OCI-LY3 (cell line): ENCODE results near the gene HNRNPUL2.

Source experiments
- H2AFZ ChIP-seq: fragments of 200-600, 300-600 bp; shearing (Covaris generic); 2 replicates; pipeline ENCODE4 v1.6.0; 2014; ENCODE audit warnings: antibody characterized with exemption, low read depth, low read length
- H3K27ac ChIP-seq: fragments of 200-600, 300-600 bp; sonication (generic); 2 replicates; pipeline ENCODE4 v1.5.1; 2014; ENCODE audit warnings: mild to moderate bottlenecking, low read length, moderate library complexity, mixed read lengths
- H3K27me3 ChIP-seq: fragments of 200-600, 300-600 bp; sonication (generic); 2 replicates; pipeline ENCODE4 v1.6.1; 2014; ENCODE audit warnings: low read depth, low read length, mixed read lengths
- H3K36me3 ChIP-seq: fragments of 200-600, 300-600 bp; sonication (generic); replicated peaks from 2 replicates; pipeline ENCODE3; 2014; ENCODE audit warnings: low read depth, low read length, mixed read lengths
- H3K4me1 ChIP-seq: fragments of 300-600, 200-600 bp; sonication (generic); 2 replicates; pipeline ENCODE4 v1.6.1; 2014; ENCODE audit warnings: low read length, mixed read lengths
- H3K4me2 ChIP-seq: fragments of 200-600, 300-600 bp; sonication (generic); 2 replicates; pipeline ENCODE4 v1.6.1; 2014; ENCODE audit warnings: low read length, mixed read lengths
- H3K4me3 ChIP-seq: fragments of 300-600, 200-600 bp; sonication (generic); 2 replicates; pipeline ENCODE4 v1.5.1; 2014; ENCODE audit warnings: antibody characterized with exemption, mild to moderate bottlenecking, low read length, moderate library complexity
- H3K79me2 ChIP-seq: fragments of 300-600, 200-600 bp; shearing (Covaris generic); 2 replicates; pipeline ENCODE4 v1.6.1; 2014; ENCODE audit warnings: mild to moderate bottlenecking, low read length, mixed read lengths
- H3K9ac ChIP-seq: fragments of 300-600, 200-600 bp; shearing (Covaris generic); 2 replicates; pipeline ENCODE4 v1.6.0; 2014; ENCODE audit warnings: mild to moderate bottlenecking, low read length, moderate library complexity
- H3K9me3 ChIP-seq: fragments of 200-600, 300-600 bp; shearing (Covaris generic); 2 replicates; pipeline ENCODE4 v1.6.1; 2014; ENCODE audit warnings: low read length, mixed read lengths; ENCODE audit not compliant: insufficient read depth
- H4K20me1 ChIP-seq: fragments of 200-600, 300-600 bp; sonication (generic); 2 replicates; pipeline ENCODE4 v1.6.1; 2016; ENCODE audit warnings: low read length, mixed read lengths; ENCODE audit not compliant: insufficient read depth
- EZH2phosphoT487 ChIP-seq: fragments of 200-600 bp; shearing (Covaris generic); IDR thresholded peaks from 2 replicates; pipeline ENCODE4 v1.6.1; 2018; ENCODE audit warnings: antibody characterized with exemption, mixed run types, low read depth
- TF ChIP-seq, protein P1 (sequence below): fragments of 200-600, 300-600 bp; sonication (generic); IDR thresholded peaks from 2 replicates; pipeline ENCODE4 v1.5.1; 2014; ENCODE audit warnings: antibody characterized with exemption, low read length, low read depth

Gene HNRNPUL2

DNA sequence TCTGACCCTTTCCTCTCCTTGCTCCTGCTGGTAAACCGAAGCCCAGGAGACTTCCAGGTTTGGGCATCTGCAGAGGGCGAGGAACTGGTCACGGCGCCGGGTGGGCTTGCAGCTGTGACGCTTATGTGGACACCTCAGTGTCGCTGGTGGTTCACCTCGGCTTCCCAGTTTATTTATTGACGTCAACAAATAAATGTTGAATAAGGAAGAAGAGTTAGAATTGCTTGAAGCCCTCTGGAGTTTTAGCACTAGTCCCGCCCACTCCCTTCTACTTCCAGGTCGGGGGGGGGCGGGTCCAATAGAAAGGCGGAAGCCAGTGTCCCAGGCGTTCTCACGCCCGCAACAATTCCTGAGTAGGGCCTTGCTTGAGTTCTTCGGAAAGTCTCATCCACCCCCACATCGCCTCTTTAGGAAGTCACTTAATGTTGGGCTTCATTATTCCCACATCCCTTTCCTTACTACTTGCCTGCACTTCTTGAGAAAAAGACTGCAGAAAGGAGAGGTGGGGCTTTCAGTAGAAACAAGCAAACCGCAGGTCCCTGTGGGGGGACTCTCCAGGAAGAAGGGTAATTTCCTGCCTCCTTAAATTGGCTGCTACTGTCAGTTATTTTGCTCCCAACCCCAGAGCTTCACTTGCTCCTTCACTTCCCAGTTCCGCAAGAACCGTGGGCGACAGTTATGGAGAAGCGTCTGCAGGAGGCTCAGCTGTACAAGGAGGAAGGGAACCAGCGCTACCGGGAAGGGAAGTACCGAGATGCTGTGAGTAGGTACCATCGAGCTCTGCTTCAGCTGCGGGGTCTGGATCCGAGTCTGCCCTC lies 1.1 kb upstream of the HNRNPUL2 start, which contains the start of gene TTC9C:
Gene TTC9C, plus strand, starts transcription at position 316 of the 818 bp plus-strand sequence. Its CDS starts 363 bp downstream, at position 679.
- peaks cover 28% of the 10 kb centered on the region for H4K20me1 ChIP-seq
- peak within 1 kb of the TSS; percentile 95 for H2AFZ ChIP-seq
- peaks cover 17% of the 10 kb centered on the region for H3K4me1 ChIP-seq
- H3K79me2 ChIP-seq, result peaks cover 76% of the 10 kb centered on the region
- H3K4me3 ChIP-seq, result peak within 1 kb of the TSS; percentile 91
- peak within 1 kb of the TSS; percentile 87 for H3K4me2 ChIP-seq
- H3K9ac ChIP-seq, result peak within 1 kb of the TSS; percentile 99
- TF ChIP-seq EZH2phosphoT487, result no peak
- TF ChIP-seq, protein P1, sequence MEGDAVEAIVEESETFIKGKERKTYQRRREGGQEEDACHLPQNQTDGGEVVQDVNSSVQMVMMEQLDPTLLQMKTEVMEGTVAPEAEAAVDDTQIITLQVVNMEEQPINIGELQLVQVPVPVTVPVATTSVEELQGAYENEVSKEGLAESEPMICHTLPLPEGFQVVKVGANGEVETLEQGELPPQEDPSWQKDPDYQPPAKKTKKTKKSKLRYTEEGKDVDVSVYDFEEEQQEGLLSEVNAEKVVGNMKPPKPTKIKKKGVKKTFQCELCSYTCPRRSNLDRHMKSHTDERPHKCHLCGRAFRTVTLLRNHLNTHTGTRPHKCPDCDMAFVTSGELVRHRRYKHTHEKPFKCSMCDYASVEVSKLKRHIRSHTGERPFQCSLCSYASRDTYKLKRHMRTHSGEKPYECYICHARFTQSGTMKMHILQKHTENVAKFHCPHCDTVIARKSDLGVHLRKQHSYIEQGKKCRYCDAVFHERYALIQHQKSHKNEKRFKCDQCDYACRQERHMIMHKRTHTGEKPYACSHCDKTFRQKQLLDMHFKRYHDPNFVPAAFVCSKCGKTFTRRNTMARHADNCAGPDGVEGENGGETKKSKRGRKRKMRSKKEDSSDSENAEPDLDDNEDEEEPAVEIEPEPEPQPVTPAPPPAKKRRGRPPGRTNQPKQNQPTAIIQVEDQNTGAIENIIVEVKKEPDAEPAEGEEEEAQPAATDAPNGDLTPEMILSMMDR, result no peak
- H3K27me3 ChIP-seq, result no peaks in the 10 kb centered on the region
- H3K9me3 ChIP-seq, result no peaks in the 10 kb centered on the region
- peak within 1 kb of the TSS; percentile 96 for H3K27ac ChIP-seq
- peaks cover 39% of the 10 kb centered on the region for H3K36me3 ChIP-seq

GRCh38 chr11:62727872-62728170 lies 564 bp upstream of the HNRNPUL2 start:
- H3K4me3 ChIP-seq, result peak overlapping the region; percentile 91
- H4K20me1 ChIP-seq, result peaks cover 28% of the 10 kb centered on the region
- no peak for TF ChIP-seq EZH2phosphoT487
- TF ChIP-seq, protein P1, result no peak
- H3K27ac ChIP-seq, result peak overlapping the region; percentile 96
- H3K27me3 ChIP-seq, result no peaks in the 10 kb centered on the region
- H3K9ac ChIP-seq, result peak overlapping the region; percentile 99
- H3K4me2 ChIP-seq, result peak overlapping the region; percentile 87
- H3K4me1 ChIP-seq, result peaks cover 17% of the 10 kb centered on the region
- H2AFZ ChIP-seq, result peak overlapping the region; percentile 95
- peaks cover 38% of the 10 kb centered on the region for H3K36me3 ChIP-seq
- H3K9me3 ChIP-seq, result no peaks in the 10 kb centered on the region
- H3K79me2 ChIP-seq, result peaks cover 78% of the 10 kb centered on the region

GRCh38 chr11:62726915-62727164 lies 417 bp downstream of the HNRNPUL2 start:
- Histone ChIP-seq H4K20me1 (peaks cover 28% of the 10 kb centered on the region), H2AFZ (no peak overlapping the region)

More at GRCh38 chr11:62726915-62727164, 417 bp downstream of the HNRNPUL2 start:
- Histone ChIP-seq H3K9me3 (no peaks in the 10 kb centered on the region), H3K4me2 (peak overlapping the region; percentile 91), H3K36me3 (peaks cover 48% of the 10 kb centered on the region), H3K9ac (peak overlapping the region; percentile 99), H3K4me1 (peaks cover 17% of the 10 kb centered on the region), H3K27me3 (no peaks in the 10 kb centered on the region), H3K27ac (peak overlapping the region; percentile 96), H3K4me3 (peak overlapping the region; percentile 91), H3K79me2 (peaks cover 84% of the 10 kb centered on the region)
- TF ChIP-seq EZH2phosphoT487, result no peak
- TF ChIP-seq, protein P1, result no peak
